Measurements from ENCODE around the gene FRMPD4. TPM values are rescaled to one million over a fixed set of nuclear protein-coding genes. Genes with fewer than 3 reads are reported as not detected.

FRMPD4 gene
- total RNA-seq, 1 experiment from 2014 or later: not detected

GRCh38 chrX:12441381-12442128 lies 303.3 kb downstream of the FRMPD4 start:
- no peak overlapping the region for H3K4me2 ChIP-seq (ENCODE audit: low read depth, low read length, poor library complexity, severe bottlenecking)
- no peaks in the 10 kb centered on the region for H3K9me3 ChIP-seq (ENCODE audit: low read length)
- no peak for DNase-seq
- H2AFZ ChIP-seq (ENCODE audit: low read length): no peak overlapping the region
- no peaks in the 10 kb centered on the region for H4K20me1 ChIP-seq (ENCODE audit: insufficient read depth, low read depth, low read length)
- no peaks in the 10 kb centered on the region for H3K4me1 ChIP-seq (ENCODE audit: low read length)
- no peaks in the 10 kb centered on the region for H3K9me2 ChIP-seq (replicated peaks; ENCODE audit: insufficient read depth, low read length)
- no peaks in the 10 kb centered on the region for H3K27me3 ChIP-seq (ENCODE audit: low read length)
- H3K4me3 ChIP-seq (ENCODE audit: low read length): no peak overlapping the region
- no peaks in the 10 kb centered on the region for H3K79me2 ChIP-seq (ENCODE audit: low read length)
- H3K9ac ChIP-seq (ENCODE audit: low read length): no peak overlapping the region
- no peak overlapping the region for H3K27ac ChIP-seq (ENCODE audit: low read length)
- no peaks in the 10 kb centered on the region for H3K36me3 ChIP-seq (ENCODE audit: insufficient read depth, low read length)

GRCh38 chrX:12443534-12444098 lies 305.3 kb downstream of the FRMPD4 start:
- Histone ChIP-seq H3K9me2 (replicated peaks; ENCODE audit: insufficient read depth, low read length) (no peaks in the 10 kb centered on the region), H3K27me3 (ENCODE audit: low read length) (no peaks in the 10 kb centered on the region), H3K27ac (ENCODE audit: low read length) (no peak overlapping the region), H2AFZ (ENCODE audit: low read length) (no peak overlapping the region), H3K36me3 (ENCODE audit: insufficient read depth, low read length) (no peaks in the 10 kb centered on the region), H3K4me3 (ENCODE audit: low read length) (no peak overlapping the region), H3K4me1 (ENCODE audit: low read length) (no peaks in the 10 kb centered on the region), H4K20me1 (ENCODE audit: insufficient read depth, low read depth, low read length) (no peaks in the 10 kb centered on the region), H3K79me2 (ENCODE audit: low read length) (no peaks in the 10 kb centered on the region), H3K4me2 (ENCODE audit: low read depth, low read length, poor library complexity, severe bottlenecking) (no peak overlapping the region), H3K9ac (ENCODE audit: low read length) (no peak overlapping the region), H3K9me3 (ENCODE audit: low read length) (no peaks in the 10 kb centered on the region)
- no peak for DNase-seq

GRCh38 chrX:12446342-12447075 lies 308.2 kb downstream of the FRMPD4 start:
- no peaks in the 10 kb centered on the region for H3K79me2 ChIP-seq (ENCODE audit: low read length)
- no peak overlapping the region for H3K27ac ChIP-seq (ENCODE audit: low read length)
- H3K9ac ChIP-seq (ENCODE audit: low read length): no peak overlapping the region
- no peaks in the 10 kb centered on the region for H3K9me3 ChIP-seq (ENCODE audit: low read length)
- H3K36me3 ChIP-seq (ENCODE audit: insufficient read depth, low read length): no peaks in the 10 kb centered on the region
- H3K9me2 ChIP-seq (replicated peaks; ENCODE audit: insufficient read depth, low read length): no peaks in the 10 kb centered on the region
- H3K4me2 ChIP-seq (ENCODE audit: low read depth, low read length, poor library complexity, severe bottlenecking): no peak overlapping the region
- no peaks in the 10 kb centered on the region for H3K27me3 ChIP-seq (ENCODE audit: low read length)
- DNase-seq: no peak
- no peak overlapping the region for H3K4me3 ChIP-seq (ENCODE audit: low read length)
- no peak overlapping the region for H2AFZ ChIP-seq (ENCODE audit: low read length)
- H4K20me1 ChIP-seq (ENCODE audit: insufficient read depth, low read depth, low read length): no peaks in the 10 kb centered on the region
- H3K4me1 ChIP-seq (ENCODE audit: low read length): no peaks in the 10 kb centered on the region

GRCh38 chrX:12447448-12448064 lies 309.3 kb downstream of the FRMPD4 start:
- no peak overlapping the region for H3K27ac ChIP-seq (ENCODE audit: low read length)
- H3K4me3 ChIP-seq (ENCODE audit: low read length): no peak overlapping the region
- no peaks in the 10 kb centered on the region for H3K9me2 ChIP-seq (replicated peaks; ENCODE audit: insufficient read depth, low read length)
- H3K4me1 ChIP-seq (ENCODE audit: low read length): no peaks in the 10 kb centered on the region
- no peaks in the 10 kb centered on the region for H3K27me3 ChIP-seq (ENCODE audit: low read length)
- no peaks in the 10 kb centered on the region for H3K9me3 ChIP-seq (ENCODE audit: low read length)
- H4K20me1 ChIP-seq (ENCODE audit: insufficient read depth, low read depth, low read length): no peaks in the 10 kb centered on the region
- no peak overlapping the region for H2AFZ ChIP-seq (ENCODE audit: low read length)
- DNase-seq: no peak
- H3K9ac ChIP-seq (ENCODE audit: low read length): no peak overlapping the region
- H3K4me2 ChIP-seq (ENCODE audit: low read depth, low read length, poor library complexity, severe bottlenecking): no peak overlapping the region
- no peaks in the 10 kb centered on the region for H3K36me3 ChIP-seq (ENCODE audit: insufficient read depth, low read length)
- H3K79me2 ChIP-seq (ENCODE audit: low read length): no peaks in the 10 kb centered on the region

DNA sequence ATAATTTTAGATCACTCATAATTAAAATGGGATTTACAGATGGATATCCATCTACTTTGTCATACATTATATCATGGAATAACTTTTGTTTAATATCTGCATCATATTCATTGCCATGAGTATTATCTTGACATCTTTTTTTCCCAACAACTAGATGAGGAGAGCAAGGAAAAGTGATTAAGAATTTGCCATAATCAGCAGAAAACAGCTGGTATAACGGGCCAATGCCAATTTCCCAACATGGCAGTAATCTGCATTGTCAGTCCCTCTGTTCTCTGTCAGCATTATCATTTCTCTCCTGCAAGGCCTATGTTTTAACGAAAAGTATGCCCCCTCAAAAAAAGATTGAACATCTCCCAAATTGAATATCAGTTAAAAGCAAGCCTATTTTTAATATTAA lies 314.0 kb downstream of the FRMPD4 start:
- H3K27me3 ChIP-seq (ENCODE audit: low read length): no peaks in the 10 kb centered on the region
- no peaks in the 10 kb centered on the region for H3K9me3 ChIP-seq (ENCODE audit: low read length)
- H3K36me3 ChIP-seq (ENCODE audit: insufficient read depth, low read length): no peaks in the 10 kb centered on the region
- H2AFZ ChIP-seq (ENCODE audit: low read length): no peak overlapping the region
- H4K20me1 ChIP-seq (ENCODE audit: insufficient read depth, low read depth, low read length): no peaks in the 10 kb centered on the region
- H3K4me1 ChIP-seq (ENCODE audit: low read length): no peaks in the 10 kb centered on the region
- no peak overlapping the region for H3K27ac ChIP-seq (ENCODE audit: low read length)
- no peak overlapping the region for H3K4me2 ChIP-seq (ENCODE audit: low read depth, low read length, poor library complexity, severe bottlenecking)
- no peaks in the 10 kb centered on the region for H3K79me2 ChIP-seq (ENCODE audit: low read length)
- no peak overlapping the region for H3K4me3 ChIP-seq (ENCODE audit: low read length)
- H3K9ac ChIP-seq (ENCODE audit: low read length): no peak overlapping the region
- H3K9me2 ChIP-seq (replicated peaks; ENCODE audit: insufficient read depth, low read length): no peaks in the 10 kb centered on the region
- no peak for DNase-seq

DNA sequence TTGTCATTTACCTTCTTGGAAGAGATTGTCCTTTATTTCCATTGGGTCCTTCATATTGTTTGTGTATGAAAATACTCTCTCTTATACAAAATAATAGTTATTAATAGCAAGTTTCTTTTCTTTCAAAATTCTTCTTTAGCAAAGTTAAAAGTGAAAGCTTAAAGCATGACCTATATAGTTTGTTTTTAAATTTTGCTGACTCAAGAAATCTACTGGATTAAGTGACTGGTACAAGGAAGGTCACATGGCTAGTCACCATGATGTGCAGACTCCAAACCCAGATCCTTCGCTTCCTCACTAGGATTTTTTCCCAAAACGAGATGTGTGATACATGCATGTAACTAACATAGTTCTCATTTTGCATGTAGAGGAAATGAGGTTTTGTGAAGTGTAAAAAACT lies 322.7 kb downstream of the FRMPD4 start:
- Histone ChIP-seq H2AFZ (ENCODE audit: low read length) (no peak overlapping the region), H3K4me2 (ENCODE audit: low read depth, low read length, poor library complexity, severe bottlenecking) (no peak overlapping the region)

GRCh38 chrX:12463052-12463451 lies 324.8 kb downstream of the FRMPD4 start:
- DNase-seq: no peak
- Histone ChIP-seq H3K27ac (ENCODE audit: low read length) (no peak overlapping the region), H3K9ac (ENCODE audit: low read length) (no peak overlapping the region), H3K27me3 (ENCODE audit: low read length) (no peaks in the 10 kb centered on the region), H3K4me3 (ENCODE audit: low read length) (no peak overlapping the region), H3K9me2 (replicated peaks; ENCODE audit: insufficient read depth, low read length) (no peaks in the 10 kb centered on the region), H3K4me2 (ENCODE audit: low read depth, low read length, poor library complexity, severe bottlenecking) (no peak overlapping the region), H3K79me2 (ENCODE audit: low read length) (no peaks in the 10 kb centered on the region), H3K9me3 (ENCODE audit: low read length) (no peaks in the 10 kb centered on the region), H3K4me1 (ENCODE audit: low read length) (no peaks in the 10 kb centered on the region), H4K20me1 (ENCODE audit: insufficient read depth, low read depth, low read length) (no peaks in the 10 kb centered on the region), H3K36me3 (ENCODE audit: insufficient read depth, low read length) (no peaks in the 10 kb centered on the region), H2AFZ (ENCODE audit: low read length) (no peak overlapping the region)

More for the DNA sequence above, 322.7 kb downstream of the FRMPD4 start:
- H3K27me3 ChIP-seq (ENCODE audit: low read length): no peaks in the 10 kb centered on the region
- no peaks in the 10 kb centered on the region for H3K4me1 ChIP-seq (ENCODE audit: low read length)
- no peak overlapping the region for H3K27ac ChIP-seq (ENCODE audit: low read length)
- DNase-seq: no peak
- H3K9ac ChIP-seq (ENCODE audit: low read length): no peak overlapping the region
- H3K36me3 ChIP-seq (ENCODE audit: insufficient read depth, low read length): no peaks in the 10 kb centered on the region
- H3K9me2 ChIP-seq (replicated peaks; ENCODE audit: insufficient read depth, low read length): no peaks in the 10 kb centered on the region
- H4K20me1 ChIP-seq (ENCODE audit: insufficient read depth, low read depth, low read length): no peaks in the 10 kb centered on the region
- H3K9me3 ChIP-seq (ENCODE audit: low read length): no peaks in the 10 kb centered on the region
- H3K4me3 ChIP-seq (ENCODE audit: low read length): no peak overlapping the region
- no peaks in the 10 kb centered on the region for H3K79me2 ChIP-seq (ENCODE audit: low read length)

- no peak overlapping the region for H3K9ac ChIP-seq (ENCODE audit: low read length)
- no peak for DNase-seq
- no peak overlapping the region for H3K4me2 ChIP-seq (ENCODE audit: low read depth, low read length, poor library complexity, severe bottlenecking)
- H3K9me2 ChIP-seq (replicated peaks; ENCODE audit: insufficient read depth, low read length): no peaks in the 10 kb centered on the region
- no peaks in the 10 kb centered on the region for H3K9me3 ChIP-seq (ENCODE audit: low read length)
- no peak overlapping the region for H3K4me3 ChIP-seq (ENCODE audit: low read length)
- H4K20me1 ChIP-seq (ENCODE audit: insufficient read depth, low read depth, low read length): no peaks in the 10 kb centered on the region
- H3K27ac ChIP-seq (ENCODE audit: low read length): no peak overlapping the region
- H3K36me3 ChIP-seq (ENCODE audit: insufficient read depth, low read length): no peaks in the 10 kb centered on the region
- H3K4me1 ChIP-seq (ENCODE audit: low read length): no peaks in the 10 kb centered on the region
- no peaks in the 10 kb centered on the region for H3K79me2 ChIP-seq (ENCODE audit: low read length)
- no peaks in the 10 kb centered on the region for H3K27me3 ChIP-seq (ENCODE audit: low read length)
- H2AFZ ChIP-seq (ENCODE audit: low read length): no peak overlapping the region
Measured at GRCh38 chrX:12463873-12464272, 325.6 kb downstream of the FRMPD4 start.

All from Karpas-422 (cell line).